ENCODE results near the gene AMBRA1. TPM values are rescaled to one million over a fixed set of nuclear protein-coding genes. Genes with fewer than 3 reads are reported as not detected.
A peak's percentile ranks its signal among the peaks of the same experiment; 100 is the strongest.

The AMBRA1 gene
- total and polyA plus RNA-seq, 9 donors: 9.6 to 15.8 (median 13.5) TPM

DNA sequence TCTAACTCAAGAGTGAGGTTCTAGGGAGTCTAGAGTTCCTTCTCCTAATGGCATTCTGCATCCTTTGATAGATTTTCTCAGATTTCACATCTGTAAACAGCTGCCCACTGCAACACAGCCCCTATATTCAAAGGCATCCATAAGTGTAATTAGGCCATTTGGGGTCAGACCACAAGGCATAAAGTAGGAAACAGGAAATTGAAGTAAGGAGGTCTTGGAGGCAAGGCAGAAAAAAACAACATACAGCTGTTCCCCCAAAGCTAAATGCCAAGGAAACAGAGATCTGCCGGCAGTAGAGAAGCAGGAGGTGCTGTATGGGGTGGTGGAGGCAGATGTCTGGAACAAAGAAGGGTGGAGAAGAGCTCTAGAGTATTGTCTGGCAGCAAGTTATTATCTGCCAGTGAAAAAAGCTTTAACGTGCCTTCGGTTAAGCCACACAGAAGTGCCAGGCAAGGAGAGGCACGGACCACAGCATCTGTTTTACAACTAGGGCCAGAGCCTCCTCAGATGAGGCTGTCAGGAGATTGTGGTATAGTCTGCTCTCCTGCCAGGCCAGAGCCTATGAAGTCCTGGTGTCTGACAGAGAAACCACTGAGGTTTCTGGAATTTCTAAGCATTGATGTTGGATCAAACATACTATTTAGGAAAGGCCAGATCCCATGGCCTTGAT is 102.0 kb downstream of the AMBRA1 start:
- peaks cover 11% of the 10 kb centered on the region for H3K4me1 ChIP-seq (ENCODE audit: control insufficient read depth, insufficient read depth, low read length)
- no peaks in the 10 kb centered on the region for H3K27me3 ChIP-seq (ENCODE audit: control insufficient read depth, insufficient read depth, low read length)
- H3K9me3 ChIP-seq (replicated peaks; ENCODE audit: control insufficient read depth, low read depth, low read length): no peaks in the 10 kb centered on the region
- peaks cover 8% of the 10 kb centered on the region for H3K36me3 ChIP-seq (ENCODE audit: control insufficient read depth, insufficient read depth, low read length)
- WGBS (ENCODE audit: insufficient coverage): 27% methylated on average over 4 of the region's 4 CpGs
- no peak overlapping the region for H3K4me3 ChIP-seq (ENCODE audit: low read length)
- no peak overlapping the region for H3K27ac ChIP-seq (ENCODE audit: low read length)
- DNase-seq: no peak

DNA sequence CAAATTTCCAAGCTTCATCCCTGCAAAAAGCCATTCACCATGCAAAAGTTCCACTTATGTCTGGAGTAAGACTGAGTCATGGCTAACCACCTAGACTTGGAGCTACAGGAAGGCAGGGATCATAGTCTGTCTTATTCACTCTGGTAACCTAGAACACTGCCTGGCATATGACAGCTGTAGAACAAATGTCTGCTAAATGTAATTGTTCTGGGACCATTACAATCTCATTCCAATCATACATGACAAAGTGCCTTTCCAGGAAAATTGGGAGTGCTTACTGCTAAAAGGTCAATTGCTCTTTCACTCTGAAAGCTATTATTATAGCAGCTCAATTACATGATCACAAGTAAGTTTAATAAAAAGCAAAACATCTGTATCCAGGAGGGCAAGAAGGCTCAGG is 103.2 kb downstream of the AMBRA1 start:
- no peak overlapping the region for H3K27ac ChIP-seq (ENCODE audit: low read length)
- H3K4me3 ChIP-seq (ENCODE audit: low read length): no peak overlapping the region
- DNase-seq: no peak
- no peaks in the 10 kb centered on the region for H3K27me3 ChIP-seq (ENCODE audit: control insufficient read depth, insufficient read depth, low read length)
- H3K9me3 ChIP-seq (replicated peaks; ENCODE audit: control insufficient read depth, low read depth, low read length): no peaks in the 10 kb centered on the region
- peaks cover 11% of the 10 kb centered on the region for H3K4me1 ChIP-seq (ENCODE audit: control insufficient read depth, insufficient read depth, low read length)
- peaks cover 8% of the 10 kb centered on the region for H3K36me3 ChIP-seq (ENCODE audit: control insufficient read depth, insufficient read depth, low read length)

DNA sequence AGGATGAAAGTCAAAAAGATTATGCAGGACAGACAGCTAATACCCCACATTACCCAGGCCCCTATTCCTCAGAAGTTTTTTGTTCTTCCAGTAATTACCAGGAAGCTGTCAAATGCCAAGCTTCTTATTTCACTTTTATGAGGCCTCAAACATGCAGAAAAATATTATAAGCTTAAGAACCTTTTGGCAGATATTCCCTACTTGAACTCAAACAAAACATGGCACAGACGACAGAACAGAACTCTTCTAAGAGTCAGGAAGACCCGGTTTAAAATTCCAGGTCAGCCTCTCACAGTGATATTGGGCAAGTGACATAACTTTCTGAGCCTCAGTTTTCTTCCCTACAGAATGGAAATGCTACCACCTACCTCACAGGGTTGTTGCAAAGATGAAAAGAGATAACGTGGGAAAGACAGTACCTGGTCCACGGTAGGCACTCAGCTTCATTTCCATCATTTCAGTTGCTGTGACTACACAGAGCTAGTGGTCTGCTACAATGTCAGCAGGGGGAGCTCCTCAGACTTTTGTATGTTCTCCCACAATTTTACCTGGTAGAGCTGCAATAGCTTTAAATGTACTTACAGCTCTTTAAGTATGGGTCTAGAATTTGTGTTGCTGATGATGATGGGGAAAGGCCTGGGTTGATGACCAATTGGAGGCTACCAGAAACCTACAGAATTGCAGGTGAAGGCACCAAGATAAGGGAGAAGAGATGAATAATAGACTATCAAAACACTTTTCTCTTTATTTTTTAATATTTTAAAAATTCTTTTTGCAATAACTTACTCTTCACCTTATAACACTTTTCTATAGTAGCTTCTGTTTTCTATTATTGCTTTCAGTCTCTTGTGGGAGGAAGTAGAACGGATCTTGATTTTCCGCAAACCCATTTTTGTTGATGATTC is 103.9 kb downstream of the AMBRA1 start:
- peaks cover 5% of the 10 kb centered on the region for H3K36me3 ChIP-seq (ENCODE audit: control insufficient read depth, insufficient read depth, low read length)
- DNase-seq: peak; percentile 42
- H3K4me1 ChIP-seq (ENCODE audit: control insufficient read depth, insufficient read depth, low read length): peaks cover 11% of the 10 kb centered on the region
- 56% methylated on average over 4 of the region's 6 CpGs for WGBS (ENCODE audit: insufficient coverage)
- no peaks in the 10 kb centered on the region for H3K9me3 ChIP-seq (replicated peaks; ENCODE audit: control insufficient read depth, low read depth, low read length)
- no peaks in the 10 kb centered on the region for H3K27me3 ChIP-seq (ENCODE audit: control insufficient read depth, insufficient read depth, low read length)
- no peak overlapping the region for H3K4me3 ChIP-seq (ENCODE audit: low read length)
- H3K27ac ChIP-seq (ENCODE audit: low read length): no peak overlapping the region

GRCh38 chr11:46485856-46486443 is 107.9 kb downstream of the AMBRA1 start:
- WGBS (ENCODE audit: insufficient coverage): no CpG with 5 or more reads among the region's 4 CpGs
- no peaks in the 10 kb centered on the region for H3K36me3 ChIP-seq (ENCODE audit: control insufficient read depth, insufficient read depth, low read length)
- no peak for DNase-seq
- no peaks in the 10 kb centered on the region for H3K4me1 ChIP-seq (ENCODE audit: control insufficient read depth, insufficient read depth, low read length)
- H3K9me3 ChIP-seq (replicated peaks; ENCODE audit: control insufficient read depth, low read depth, low read length): no peaks in the 10 kb centered on the region
- no peak overlapping the region for H3K4me3 ChIP-seq (ENCODE audit: low read length)
- H3K27ac ChIP-seq (ENCODE audit: low read length): no peak overlapping the region
- no peaks in the 10 kb centered on the region for H3K27me3 ChIP-seq (ENCODE audit: control insufficient read depth, insufficient read depth, low read length)

DNA sequence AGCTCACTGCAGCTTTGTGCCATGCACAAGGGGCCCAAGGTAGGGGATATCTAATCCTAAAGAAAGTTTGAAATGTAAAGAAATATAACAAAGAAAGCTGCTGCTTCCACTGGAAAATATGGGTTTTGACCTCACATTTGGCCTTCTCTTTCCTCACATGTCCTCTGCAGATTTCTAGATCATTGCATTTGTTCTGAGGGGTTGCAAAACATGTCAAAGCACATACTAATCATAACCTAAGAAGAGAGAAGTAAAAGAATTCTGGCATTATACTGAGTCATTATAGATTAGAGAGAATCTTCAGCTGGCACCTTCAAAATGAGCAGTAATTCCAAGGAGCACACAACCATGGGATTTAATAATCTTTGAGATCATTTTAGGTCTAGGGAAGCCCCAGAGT is 109.7 kb downstream of the AMBRA1 start:
- H3K27me3 ChIP-seq (ENCODE audit: control insufficient read depth, insufficient read depth, low read length): no peaks in the 10 kb centered on the region
- peaks cover 2% of the 10 kb centered on the region for H3K36me3 ChIP-seq (ENCODE audit: control insufficient read depth, insufficient read depth, low read length)
- H3K9me3 ChIP-seq (replicated peaks; ENCODE audit: control insufficient read depth, low read depth, low read length): no peaks in the 10 kb centered on the region

GRCh38 chr11:46480909-46481308 is 112.9 kb downstream of the AMBRA1 start:
- no CpG with 5 or more reads among the region's 3 CpGs for WGBS (ENCODE audit: insufficient coverage)
- no peak for DNase-seq
- Histone ChIP-seq H3K9me3 (replicated peaks; ENCODE audit: control insufficient read depth, low read depth, low read length) (no peaks in the 10 kb centered on the region), H3K4me1 (ENCODE audit: control insufficient read depth, insufficient read depth, low read length) (no peaks in the 10 kb centered on the region), H3K27ac (ENCODE audit: low read length) (no peak overlapping the region), H3K4me3 (ENCODE audit: low read length) (no peak overlapping the region), H3K36me3 (ENCODE audit: control insufficient read depth, insufficient read depth, low read length) (peaks cover 6% of the 10 kb centered on the region), H3K27me3 (ENCODE audit: control insufficient read depth, insufficient read depth, low read length) (no peaks in the 10 kb centered on the region)

More for the DNA sequence above, 109.7 kb downstream of the AMBRA1 start:
- H3K4me1 ChIP-seq (ENCODE audit: control insufficient read depth, insufficient read depth, low read length): no peaks in the 10 kb centered on the region
- H3K27ac ChIP-seq (ENCODE audit: low read length): no peak overlapping the region
- no peak overlapping the region for H3K4me3 ChIP-seq (ENCODE audit: low read length)
- no peak for DNase-seq

- no peaks in the 10 kb centered on the region for H3K27me3 ChIP-seq (ENCODE audit: control insufficient read depth, insufficient read depth, low read length)
- WGBS (ENCODE audit: insufficient coverage): no CpG with 5 or more reads among the region's 2 CpGs
- no peak overlapping the region for H3K4me3 ChIP-seq (ENCODE audit: low read length)
Observed at GRCh38 chr11:46480166-46480726, 113.6 kb downstream of the AMBRA1 start.

GRCh38 chr11:46479601-46480000 is 114.2 kb downstream of the AMBRA1 start:
- Histone ChIP-seq H3K4me3 (ENCODE audit: low read length) (no peak overlapping the region), H3K9me3 (replicated peaks; ENCODE audit: control insufficient read depth, low read depth, low read length) (no peaks in the 10 kb centered on the region), H3K4me1 (ENCODE audit: control insufficient read depth, insufficient read depth, low read length) (no peaks in the 10 kb centered on the region), H3K27me3 (ENCODE audit: control insufficient read depth, insufficient read depth, low read length) (no peaks in the 10 kb centered on the region), H3K36me3 (ENCODE audit: control insufficient read depth, insufficient read depth, low read length) (peaks cover 6% of the 10 kb centered on the region), H3K27ac (ENCODE audit: low read length) (no peak overlapping the region)
- 89% methylated on average over 3 of the region's 7 CpGs for WGBS (ENCODE audit: insufficient coverage)
- no peak for DNase-seq

More at GRCh38 chr11:46480166-46480726, 113.6 kb downstream of the AMBRA1 start:
- Histone ChIP-seq H3K27ac (ENCODE audit: low read length) (no peak overlapping the region), H3K4me1 (ENCODE audit: control insufficient read depth, insufficient read depth, low read length) (no peaks in the 10 kb centered on the region), H3K36me3 (ENCODE audit: control insufficient read depth, insufficient read depth, low read length) (peaks cover 6% of the 10 kb centered on the region), H3K9me3 (replicated peaks; ENCODE audit: control insufficient read depth, low read depth, low read length) (no peaks in the 10 kb centered on the region)
- no peak for DNase-seq

GRCh38 chr11:46478196-46478595 is 115.6 kb downstream of the AMBRA1 start:
- Histone ChIP-seq H3K27me3 (ENCODE audit: control insufficient read depth, insufficient read depth, low read length) (no peaks in the 10 kb centered on the region), H3K4me1 (ENCODE audit: control insufficient read depth, insufficient read depth, low read length) (no peaks in the 10 kb centered on the region), H3K36me3 (ENCODE audit: control insufficient read depth, insufficient read depth, low read length) (peaks cover 6% of the 10 kb centered on the region), H3K9me3 (replicated peaks; ENCODE audit: control insufficient read depth, low read depth, low read length) (no peaks in the 10 kb centered on the region), H3K27ac (ENCODE audit: low read length) (no peak overlapping the region), H3K4me3 (ENCODE audit: low read length) (no peak overlapping the region)
- WGBS (ENCODE audit: insufficient coverage): 80% methylated on average over 1 of the region's 1 CpG
- no peak for DNase-seq

- Histone ChIP-seq H3K4me1 (ENCODE audit: control insufficient read depth, insufficient read depth, low read length) (no peaks in the 10 kb centered on the region), H3K4me3 (ENCODE audit: low read length) (no peak overlapping the region), H3K27ac (ENCODE audit: low read length) (no peak overlapping the region), H3K9me3 (replicated peaks; ENCODE audit: control insufficient read depth, low read depth, low read length) (no peaks in the 10 kb centered on the region), H3K27me3 (ENCODE audit: control insufficient read depth, insufficient read depth, low read length) (no peaks in the 10 kb centered on the region), H3K36me3 (ENCODE audit: control insufficient read depth, insufficient read depth, low read length) (peaks cover 6% of the 10 kb centered on the region)
- no peak for DNase-seq
- WGBS (ENCODE audit: insufficient coverage): no CpG with 5 or more reads among the region's 1 CpG
Observed at GRCh38 chr11:46477136-46477535, 116.7 kb downstream of the AMBRA1 start.
